Glutamatergic neuron (in vitro differentiated cells): ENCODE data around the gene MBLAC1. TPM values are rescaled to one million over a fixed set of nuclear protein-coding genes. Genes with fewer than 3 reads are reported as not detected.
A peak's percentile ranks its signal among the peaks of the same experiment; 100 is the strongest.

Experiments
- DNase-seq: peaks from one replicate; pipeline ENCODE4 v3.0.0; 2022
- H3K27ac Mint-ChIP-seq: one replicate; pipeline ENCODE4 v1.8.0; 2020; ENCODE audit warnings: mild to moderate bottlenecking, mixed read lengths, inconsistent platforms; ENCODE audit not compliant: unreplicated experiment
- H3K27me3 Mint-ChIP-seq: one replicate; pipeline ENCODE4 v1.8.0; 2020; ENCODE audit warnings: mild to moderate bottlenecking, moderate library complexity, mixed read lengths, inconsistent platforms; ENCODE audit not compliant: unreplicated experiment
- H3K36me3 Mint-ChIP-seq: one replicate; pipeline ENCODE4 v1.8.0; 2020; ENCODE audit warnings: mild to moderate bottlenecking, mixed read lengths, inconsistent platforms; ENCODE audit not compliant: unreplicated experiment
- H3K4me1 Mint-ChIP-seq: one replicate; pipeline ENCODE4 v1.8.0; 2020; ENCODE audit warnings: mild to moderate bottlenecking, low read depth, mixed read lengths, inconsistent platforms; ENCODE audit not compliant: unreplicated experiment
- H3K4me3 Mint-ChIP-seq: one replicate; pipeline ENCODE4 v1.8.0; 2020; ENCODE audit warnings: mild to moderate bottlenecking, mixed read lengths, inconsistent platforms; ENCODE audit not compliant: unreplicated experiment
- H3K9me3 Mint-ChIP-seq: one replicate; pipeline ENCODE4 v1.8.0; 2020; ENCODE audit warnings: mild to moderate bottlenecking, moderate library complexity, mixed read lengths, inconsistent platforms; ENCODE audit not compliant: unreplicated experiment
- CTCF ChIP-seq: fragments of 200-600 bp; sonication (generic); IDR thresholded peaks from one replicate; pipeline ENCODE4 v1.5.0; 2021; ENCODE audit not compliant: partially characterized antibody, unreplicated experiment
- total RNA-seq: library from RNA; stranded (reverse); fragmentation: NEBNext Ultra II Directional; extraction: Animal tissue kit (Norgen Biotek cat#: 25700); gene quantifications from one replicate; pipeline ENCODE4 v1.2.1, GENCODE V29; 2021; ENCODE audit not compliant: unreplicated experiment

Gene MBLAC1
- total RNA-seq, 1 donor from 2014 or later, result 3.3 TPM

DNA sequence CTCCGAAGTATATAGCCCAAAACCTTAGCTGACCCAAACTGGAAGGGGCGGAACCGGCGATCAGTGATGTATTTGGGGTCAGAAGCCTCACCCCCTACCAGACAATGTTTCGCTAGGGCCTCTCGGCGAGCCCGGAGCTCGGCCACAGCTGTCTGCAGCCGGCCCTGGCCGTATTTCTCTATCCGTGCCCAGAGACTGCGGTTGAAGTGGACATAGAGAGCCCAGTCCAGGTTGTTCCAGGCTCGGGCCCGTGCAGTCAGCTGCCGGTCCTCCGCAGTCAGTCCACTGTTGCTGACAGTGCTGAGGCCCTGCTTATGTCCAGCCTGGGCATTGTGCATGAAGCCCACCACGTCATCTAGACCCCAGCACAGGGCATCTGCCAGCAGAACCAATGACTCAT lies 33.3 kb downstream of the MBLAC1 start:
- peaks cover 6% of the 10 kb centered on the region for H3K4me1 Mint-ChIP-seq
- TF ChIP-seq CTCF, result no peak
- H3K27ac Mint-ChIP-seq, result no peak overlapping the region
- peaks cover 6% of the 10 kb centered on the region for H3K27me3 Mint-ChIP-seq
- H3K9me3 Mint-ChIP-seq, result peaks cover 4% of the 10 kb centered on the region
- no peaks in the 10 kb centered on the region for H3K36me3 Mint-ChIP-seq
- H3K4me3 Mint-ChIP-seq, result no peak overlapping the region
- DNase-seq, result no peak

- Mint-ChIP-seq H3K4me1 (peaks cover 13% of the 10 kb centered on the region), H3K4me3 (no peak overlapping the region), H3K27me3 (peaks cover 17% of the 10 kb centered on the region), H3K9me3 (peaks cover 4% of the 10 kb centered on the region), H3K36me3 (no peaks in the 10 kb centered on the region), H3K27ac (no peak overlapping the region)
- TF ChIP-seq CTCF, result no peak
- DNase-seq, result no peak
Measured at GRCh38 chr7:100163006-100163531, 36.3 kb downstream of the MBLAC1 start.

DNA sequence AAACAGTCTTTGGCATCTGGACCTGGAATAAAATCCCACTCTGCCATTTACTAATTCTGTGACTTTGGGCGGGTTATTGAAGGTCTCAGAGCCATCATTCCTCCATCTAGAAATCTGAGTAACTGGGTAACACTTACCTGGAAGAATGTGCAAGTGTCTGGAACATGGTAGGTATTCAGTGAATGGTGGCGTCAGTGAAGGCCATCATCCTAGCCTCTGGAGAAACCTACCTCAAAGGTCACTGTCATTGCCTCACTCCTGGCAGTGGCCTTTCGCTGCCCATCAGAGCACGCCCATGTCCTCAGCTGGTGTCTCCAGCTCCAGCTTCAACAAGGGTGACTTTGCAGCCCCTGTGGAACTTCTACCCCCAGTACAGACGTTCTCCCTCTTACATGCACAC lies 37.1 kb downstream of the MBLAC1 start:
- no peak overlapping the region for H3K4me3 Mint-ChIP-seq
- H3K9me3 Mint-ChIP-seq, result peaks cover 4% of the 10 kb centered on the region
- no peak for TF ChIP-seq CTCF
- no peak for DNase-seq
- peaks cover 19% of the 10 kb centered on the region for H3K4me1 Mint-ChIP-seq
- no peaks in the 10 kb centered on the region for H3K36me3 Mint-ChIP-seq
- no peak overlapping the region for H3K27ac Mint-ChIP-seq
- H3K27me3 Mint-ChIP-seq, result peaks cover 23% of the 10 kb centered on the region

DNA sequence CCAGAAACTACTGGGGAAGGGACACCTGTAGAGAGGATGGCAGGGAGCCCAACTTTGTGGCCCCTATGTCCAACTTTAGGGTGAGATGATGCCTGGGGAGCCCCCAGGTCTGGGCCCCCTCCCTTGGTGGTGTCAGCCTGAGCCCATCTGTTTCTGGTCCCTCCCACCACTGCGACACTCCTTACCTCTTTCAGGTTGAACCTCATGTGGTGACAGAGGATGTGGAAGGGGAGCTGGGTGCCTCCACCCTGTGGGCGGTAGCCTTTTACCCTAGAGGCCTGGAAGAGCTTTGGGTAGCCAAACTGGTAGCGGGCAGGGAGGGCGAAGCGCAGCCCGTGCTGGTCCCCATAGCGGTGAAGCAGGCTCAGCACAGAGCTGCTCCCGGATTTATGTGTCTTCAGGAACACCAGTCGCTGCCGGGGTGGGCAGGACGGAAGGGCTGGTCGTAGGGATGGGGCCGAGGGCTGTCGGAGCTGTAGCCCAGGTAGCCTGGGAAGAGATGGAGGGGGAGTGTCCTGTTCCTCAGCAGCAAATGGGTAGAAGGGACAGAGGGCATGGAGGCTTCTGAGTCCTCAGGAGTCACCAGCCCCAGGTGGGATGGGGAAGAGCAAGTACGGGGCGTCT lies 39.7 kb downstream of the MBLAC1 start:
- no peak for DNase-seq
- peak overlapping the region; percentile 20 for H3K4me3 Mint-ChIP-seq
- peaks cover 7% of the 10 kb centered on the region for H3K9me3 Mint-ChIP-seq
- H3K27ac Mint-ChIP-seq, result no peak overlapping the region
- H3K4me1 Mint-ChIP-seq, result peaks cover 24% of the 10 kb centered on the region
- peaks cover 27% of the 10 kb centered on the region for H3K27me3 Mint-ChIP-seq
- no peak for TF ChIP-seq CTCF
- H3K36me3 Mint-ChIP-seq, result peaks cover 4% of the 10 kb centered on the region

- H3K9me3 Mint-ChIP-seq, result peaks cover 10% of the 10 kb centered on the region
- H3K27me3 Mint-ChIP-seq, result peaks cover 26% of the 10 kb centered on the region
- H3K36me3 Mint-ChIP-seq, result peaks cover 4% of the 10 kb centered on the region
- H3K27ac Mint-ChIP-seq, result peak overlapping the region; percentile 11
- no peak for DNase-seq
- peaks cover 26% of the 10 kb centered on the region for H3K4me1 Mint-ChIP-seq
- no peak for TF ChIP-seq CTCF
- H3K4me3 Mint-ChIP-seq, result peak overlapping the region; percentile 66
Measured at GRCh38 chr7:100166970-100167911, 40.5 kb downstream of the MBLAC1 start.
